HG03432 (cell line): ENCODE results near the gene MAPK8.

Experiments
- ATAC-seq: cut with Tn5 transposase; IDR thresholded peaks from one replicate; pipeline ENCODE4 v1.9.1; 2021; ENCODE audit warnings: mild to moderate bottlenecking, moderate library complexity; ENCODE audit not compliant: unreplicated experiment

MAPK8 gene

GRCh38 chr10:48472501-48473069 lies 166.1 kb downstream of the MAPK8 start:
- no peak for ATAC-seq

GRCh38 chr10:48473704-48474103 lies 167.2 kb downstream of the MAPK8 start:
- no peak for ATAC-seq

GRCh38 chr10:48474765-48475365 lies 168.4 kb downstream of the MAPK8 start:
- no peak for ATAC-seq

GRCh38 chr10:48475943-48476278 lies 169.4 kb downstream of the MAPK8 start:
- ATAC-seq, result no peak

GRCh38 chr10:48476279-48476982 lies 170.0 kb downstream of the MAPK8 start:
- ATAC-seq, result no peak

- ATAC-seq, result no peak
Measured at GRCh38 chr10:48477141-48477540, 170.7 kb downstream of the MAPK8 start.

GRCh38 chr10:48477616-48478015 lies 171.1 kb downstream of the MAPK8 start:
- no peak for ATAC-seq

- no peak for ATAC-seq
Measured at GRCh38 chr10:48478469-48478868, 172.0 kb downstream of the MAPK8 start.

GRCh38 chr10:48478980-48479811 lies 172.7 kb downstream of the MAPK8 start:
- no peak for ATAC-seq

- ATAC-seq, result no peak
Measured at GRCh38 chr10:48480397-48481374, 174.2 kb downstream of the MAPK8 start.

- no peak for ATAC-seq
Measured at GRCh38 chr10:48481385-48481784, 174.9 kb downstream of the MAPK8 start.

GRCh38 chr10:48482207-48482606 lies 175.7 kb downstream of the MAPK8 start:
- ATAC-seq, result no peak

- no peak for ATAC-seq
Measured at GRCh38 chr10:48484911-48485310, 178.4 kb downstream of the MAPK8 start.

- no peak for ATAC-seq
Measured at GRCh38 chr10:48485711-48486110, 179.2 kb downstream of the MAPK8 start.

- ATAC-seq, result no peak
Measured at GRCh38 chr10:48487244-48487643, 180.8 kb downstream of the MAPK8 start.
